Breast epithelium (tissue), 4 donors: ENCODE measurements around the gene THAP5. TPM values are rescaled to one million over a fixed set of nuclear protein-coding genes. Genes with fewer than 3 reads are reported as not detected.

ENCODE experiments used
- DNase-seq, 2 donors: peaks; one replicate each; pipeline ENCODE4 v3.0.0-alpha.2; 2019; ENCODE audit warnings: low spot score in 2 of 2
- H3K27ac ChIP-seq, 2 donors: fragments of 200-600 bp; sonication (generic) in 1 of 2; one replicate each; pipeline ENCODE4 v1.5.1; 2016 to 2019; ENCODE audit warnings: mild to moderate bottlenecking in 1 of 2
- H3K27me3 ChIP-seq, 2 donors: fragments of 200-600 bp; sonication (generic) in 1 of 2; one replicate each; pipeline versions ENCODE4 v1.5.1 to v1.6.0; 2017 to 2019; ENCODE audit warnings: control low read depth in 1 of 2, mild to moderate bottlenecking in 1 of 2
- H3K36me3 ChIP-seq: fragments of 200-600 bp; one replicate; pipeline ENCODE4 v1.5.1; 2019
- H3K4me1 ChIP-seq, 2 donors: fragments of 200-600 bp; sonication (generic); one replicate each; pipeline ENCODE4 v1.5.1; 2016 to 2019; ENCODE audit warnings: control low read depth in 1 of 2
- H3K4me3 ChIP-seq, 3 donors: fragments of 200-600 bp; sonication (generic); 1 replicate in 2 of 3; 2 replicates in 1 of 3; pipeline ENCODE4 v1.5.1; 2016 to 2019; ENCODE audit warnings: mild to moderate bottlenecking in 3 of 3, moderate library complexity in 2 of 3
- H3K9me3 ChIP-seq, 2 donors: fragments of 200-600 bp; sonication (generic) in 1 of 2; one replicate each; pipeline ENCODE4 v1.5.1; 2016 to 2019; ENCODE audit warnings: control low read depth in 1 of 2
- CTCF ChIP-seq, 3 donors: fragments of 450-650 bp; IDR thresholded peaks; one replicate each; pipeline ENCODE4 v1.5.1; 2016 to 2017; ENCODE audit warnings: antibody characterized with exemption in 3 of 3, mild to moderate bottlenecking in 3 of 3, moderate library complexity in 3 of 3
- POLR2A ChIP-seq: fragments of 450-650 bp; IDR thresholded peaks from one replicate; pipeline ENCODE4 v1.6.1; 2016; ENCODE audit warnings: antibody characterized with exemption, mild to moderate bottlenecking, moderate library complexity
- POLR2AphosphoS5 ChIP-seq, 3 donors: sonication (generic); formaldehyde crosslinking; IDR thresholded peaks; one replicate each; pipeline ENCODE4 v1.6.1; 2017; ENCODE audit warnings: antibody characterized with exemption in 3 of 3
- intact Hi-C: fragments of 100-400 bp; cut with DNase I; formaldehyde crosslinking; loops from one replicate; pipeline ENCODE4 v1.15.1; 2023; ENCODE audit warnings: low total_unique reads
- total RNA-seq, 3 donors: library from RNA; depleted of rRNA; stranded (reverse); fragments of >200 nt; gene quantifications; one replicate each; pipeline ENCODE4 v1.1.0, GENCODE V29; 2016

Gene THAP5
- total RNA-seq, 3 donors from 2014 or later = 19.4 to 35.6 (median 24.6) TPM

DNA sequence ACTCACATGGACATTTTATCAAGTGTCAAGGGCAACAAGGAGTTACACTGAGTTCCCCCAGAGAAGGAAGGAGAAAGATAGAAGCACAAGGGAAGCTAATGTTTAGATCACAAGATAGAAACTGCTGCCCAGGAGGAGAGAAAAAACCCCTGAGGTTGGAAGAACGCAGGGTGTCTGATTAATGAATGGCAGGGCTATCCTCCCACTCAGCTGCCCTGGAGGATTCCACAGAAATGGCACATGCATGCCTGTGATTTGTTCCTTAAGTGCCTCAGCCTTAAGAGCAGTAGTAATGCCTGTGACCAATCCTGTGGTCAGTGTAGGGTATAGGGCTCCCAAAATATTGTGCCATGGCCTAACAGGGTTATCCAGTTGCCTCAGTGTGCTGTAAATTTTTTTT is 20.4 kb upstream of the THAP5 start:
- H3K27me3 ChIP-seq = no peaks in the 10 kb centered on the region
- H3K4me1 ChIP-seq = no peaks in the 10 kb centered on the region

DNA sequence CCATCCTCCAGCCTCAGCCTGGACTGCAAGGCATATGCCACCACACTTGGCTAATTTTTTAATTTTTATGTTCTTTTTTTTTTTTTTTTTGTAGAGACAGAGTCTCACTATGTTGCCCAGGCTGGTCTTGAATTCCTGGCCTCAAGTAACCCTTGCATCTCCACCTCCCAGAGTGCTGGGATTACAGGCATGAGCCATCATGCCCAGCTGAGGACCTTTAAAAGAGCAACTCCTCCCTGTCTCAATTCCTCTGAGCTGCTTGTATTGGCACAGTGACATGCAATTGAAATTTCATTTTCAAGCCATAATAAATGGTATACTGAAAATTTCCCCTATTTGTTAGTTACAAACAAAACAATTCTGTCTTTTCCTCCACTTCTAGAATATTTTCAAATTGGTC is 19.7 kb upstream of the THAP5 start:
- no peaks in the 10 kb centered on the region for H3K4me1 ChIP-seq
- no peak overlapping the region for H3K27ac ChIP-seq
- H3K27me3 ChIP-seq = no peaks in the 10 kb centered on the region
- no peaks in the 10 kb centered on the region for H3K9me3 ChIP-seq
- no peak overlapping the region for H3K4me3 ChIP-seq
- no peaks in the 10 kb centered on the region for H3K36me3 ChIP-seq
- no peak for DNase-seq
- no peak for TF ChIP-seq CTCF (IDR thresholded peaks at IDR 0.05)
- no peak for TF ChIP-seq POLR2A
- TF ChIP-seq POLR2AphosphoS5 (IDR thresholded peaks at IDR 0.05) = no peak
- intact Hi-C loops = no loop called here

More for the DNA sequence above, 20.4 kb upstream of the THAP5 start:
- Histone ChIP-seq H3K4me3 (no peak overlapping the region), H3K36me3 (no peaks in the 10 kb centered on the region), H3K27ac (no peak overlapping the region), H3K9me3 (no peaks in the 10 kb centered on the region)
- DNase-seq = no peak
- intact Hi-C loops = no loop called here
- TF ChIP-seq POLR2A = no peak
- no peak for TF ChIP-seq CTCF (IDR thresholded peaks at IDR 0.05)
- TF ChIP-seq POLR2AphosphoS5 (IDR thresholded peaks at IDR 0.05) = no peak

- Histone ChIP-seq H3K27me3 (no peaks in the 10 kb centered on the region), H3K36me3 (no peaks in the 10 kb centered on the region), H3K9me3 (no peaks in the 10 kb centered on the region), H3K4me1 (no peaks in the 10 kb centered on the region), H3K27ac (no peak overlapping the region), H3K4me3 (no peak overlapping the region)
- no peak for DNase-seq
- intact Hi-C loops = no loop called here
- TF ChIP-seq POLR2AphosphoS5 (IDR thresholded peaks at IDR 0.05) (no peak), CTCF (IDR thresholded peaks at IDR 0.05) (no peak), POLR2A (no peak)
Observed at GRCh38 chr7:108586274-108586710, 16.8 kb upstream of the THAP5 start.

DNA sequence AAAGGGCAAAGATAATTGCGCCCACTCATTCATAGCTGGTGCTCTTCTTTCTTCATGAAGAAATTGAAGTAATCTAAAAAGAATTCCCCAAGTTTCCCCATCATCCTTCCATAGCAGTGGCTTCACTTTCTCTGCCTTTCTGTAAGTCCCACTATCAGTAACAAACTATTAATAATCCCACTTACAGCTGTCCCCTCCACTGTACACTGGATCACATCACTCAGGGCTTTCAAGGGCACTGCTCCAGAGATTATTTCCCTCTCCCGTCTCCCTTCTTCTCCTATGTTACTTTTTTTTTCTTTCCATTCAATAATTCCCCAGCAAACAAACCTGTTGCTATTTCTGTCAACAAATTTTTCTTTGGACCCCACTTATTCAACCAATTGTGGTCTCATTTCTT is 16.3 kb upstream of the THAP5 start:
- Histone ChIP-seq H3K9me3 (no peaks in the 10 kb centered on the region), H3K27ac (no peak overlapping the region), H3K36me3 (no peaks in the 10 kb centered on the region), H3K4me3 (no peak overlapping the region), H3K4me1 (no peaks in the 10 kb centered on the region), H3K27me3 (no peaks in the 10 kb centered on the region)
- intact Hi-C loops = no loop called here
- no peak for TF ChIP-seq CTCF (IDR thresholded peaks at IDR 0.05)
- no peak for TF ChIP-seq POLR2A
- no peak for TF ChIP-seq POLR2AphosphoS5 (IDR thresholded peaks at IDR 0.05)
- no peak for DNase-seq

GRCh38 chr7:108584211-108584610 is 14.7 kb upstream of the THAP5 start:
- H3K36me3 ChIP-seq = peaks cover 7% of the 10 kb centered on the region
- no peak overlapping the region for H3K4me3 ChIP-seq
- intact Hi-C loops = loop anchor here (5.0 kb wide), 1 partner anchor 997 kb away; no protein-coding TSS in a partner anchor
- TF ChIP-seq POLR2AphosphoS5 (IDR thresholded peaks at IDR 0.05) = no peak
- TF ChIP-seq CTCF (IDR thresholded peaks at IDR 0.05) = no peak
- TF ChIP-seq POLR2A = no peak
- peaks cover 10 to 11% of the 10 kb centered on the region in 2 donors for H3K9me3 ChIP-seq
- H3K27ac ChIP-seq = no peak overlapping the region
- no peaks in the 10 kb centered on the region for H3K4me1 ChIP-seq
- H3K27me3 ChIP-seq = no peaks in the 10 kb centered on the region
- no peak for DNase-seq
